A549 (cell line): ENCODE results near the gene COX7A1. TPM values are rescaled to one million over a fixed set of nuclear protein-coding genes. Genes with fewer than 3 reads are reported as not detected.

Experiments used
- ATAC-seq, 2 experiments: fragments of 200-7000 bp in 1 of 2; fragments of >200 bp in 1 of 2; cut with Nextera tagmentation in 1 of 2; cut with Tn5 transposase in 1 of 2; 3 replicates each; pipeline versions ENCODE4 v1.8.0 to v1.9.1; 2018 to 2020; ENCODE audit warnings: mild to moderate bottlenecking in 1 of 2, moderate library complexity in 1 of 2
- CTCF ChIA-PET: fragments of 300-600 bp; sonication (Branson Sonifier 250); formaldehyde crosslinking; extraction: SDS; loops from one replicate; lab custom pipeline; 2021; ENCODE audit warnings: antibody characterized with exemption, inconsistent platforms; lab: Yijun Ruan, JAX
- POLR2A ChIA-PET: fragments of 350-600 bp; formaldehyde crosslinking; extraction: SDS; loops from one replicate; lab custom pipeline; 2021; ENCODE audit warnings: antibody characterized with exemption, inconsistent platforms; lab: Yijun Ruan, JAX
- DNase-seq, 2 experiments: peaks; one replicate each; pipeline versions ENCODE4 v3.0.0 to v3.0.0-alpha.2; 2011 to 2016; ENCODE audit warnings: low read depth in 1 of 2, low spot score in 1 of 2
- FAIRE-seq: peaks from 2 replicates; lab custom pipeline; 2011; peaks lifted over from hg19 to GRCh38; lab: Jason Lieb, UNC
- H3K27ac ChIP-seq, 2 experiments: fragments of >200 bp; sonication (Bioruptor Twin); formaldehyde crosslinking; 3 replicates each; pipeline ENCODE4 v1.5.1; 2016 to 2017
- H3K4me1 ChIP-seq: fragments of >200 bp; sonication (Bioruptor Twin); formaldehyde crosslinking; 3 replicates; pipeline ENCODE4 v1.6.1; 2016
- H3K4me2 ChIP-seq: fragments of >200 bp; sonication (Bioruptor Twin); formaldehyde crosslinking; 3 replicates; pipeline ENCODE4 v1.6.1; 2016
- H3K4me3 ChIP-seq: fragments of >200 bp; sonication (Bioruptor Twin); formaldehyde crosslinking; 3 replicates; pipeline ENCODE4 v1.5.1; 2016
- H3K9me3 ChIP-seq: fragments of >200 bp; sonication (Bioruptor Twin); formaldehyde crosslinking; 3 replicates; pipeline ENCODE4 v1.6.1; 2016
- CBX2 ChIP-seq: fragments of 200-600 bp; sonication (generic); IDR thresholded peaks from 2 replicates; pipeline ENCODE4 v1.6.1; 2016; ENCODE audit warnings: low read depth, mild to moderate bottlenecking, borderline replicate concordance
- CHD4 ChIP-seq: fragments of 200-600 bp; sonication (generic); IDR thresholded peaks from 2 replicates; pipeline ENCODE4 v1.6.1; 2016; ENCODE audit warnings: antibody characterized with exemption, mild to moderate bottlenecking, borderline replicate concordance
- E2F6 ChIP-seq: IDR thresholded peaks from 2 replicates; pipeline ENCODE4 v1.6.1; 2012; ENCODE audit warnings: low read depth, borderline replicate concordance
- ELK1 ChIP-seq: fragments of 150-350 bp; IDR thresholded peaks from 2 replicates; pipeline ENCODE4 v1.6.1; 2014; ENCODE audit warnings: low read depth, mild to moderate bottlenecking, low read length
- ESRRA ChIP-seq: fragments of 150-350 bp; IDR thresholded peaks from 2 replicates; pipeline ENCODE4 v1.6.1; 2014; ENCODE audit warnings: mild to moderate bottlenecking, low read length, borderline replicate concordance
- FOSB ChIP-seq: fragments of 250-450 bp; sonication (Bioruptor Pico); IDR thresholded peaks from 2 replicates; pipeline ENCODE4 v1.5.0; 2020; ENCODE audit warnings: mild to moderate bottlenecking, moderate library complexity
- FOSL2 ChIP-seq, 2 experiments: fragments of 450-650 bp in 1 of 2; fragments of >200 bp in 1 of 2; sonication (Bioruptor Twin) in 1 of 2; formaldehyde crosslinking; IDR thresholded peaks; 2 replicates each; pipeline versions ENCODE4 v1.5.0 to v1.6.1; 2016 to 2020; ENCODE audit warnings: mild to moderate bottlenecking in 1 of 2, moderate library complexity in 1 of 2
- FOXS1 ChIP-seq: fragments of 250-450 bp; sonication (Bioruptor Pico); IDR thresholded peaks from 2 replicates; pipeline ENCODE4 v1.5.0; 2020; ENCODE audit warnings: mild to moderate bottlenecking, moderate library complexity
- HDAC2 ChIP-seq: fragments of 200-600 bp; sonication (generic); IDR thresholded peaks from 2 replicates; pipeline ENCODE4 v1.6.1; 2016
- HES2 ChIP-seq: fragments of >200 bp; sonication (Bioruptor Twin); formaldehyde crosslinking; IDR thresholded peaks from 2 replicates; pipeline ENCODE4 v1.6.1; 2016
- HOXA7 ChIP-seq: fragments of 250-450 bp; sonication (Bioruptor Pico); IDR thresholded peaks from 2 replicates; pipeline ENCODE4 v1.5.0; 2020; ENCODE audit warnings: mild to moderate bottlenecking, moderate library complexity
- HOXB5 ChIP-seq: fragments of 250-450 bp; sonication (Bioruptor Pico); IDR thresholded peaks from 2 replicates; pipeline ENCODE4 v1.5.0; 2020; ENCODE audit warnings: mild to moderate bottlenecking, moderate library complexity
- JUN ChIP-seq, 2 experiments: fragments of >200 bp; sonication (Bioruptor Twin); formaldehyde crosslinking; IDR thresholded peaks; 2 replicates in 1 of 2; 3 replicates in 1 of 2; pipeline ENCODE4 v1.6.1; 2016 to 2017
- JUNB ChIP-seq: fragments of >200 bp; sonication (Bioruptor Twin); formaldehyde crosslinking; IDR thresholded peaks from 2 replicates; pipeline ENCODE4 v1.6.1; 2016
- KDM1A ChIP-seq: fragments of 200-600 bp; sonication (generic); IDR thresholded peaks from 2 replicates; pipeline ENCODE4 v1.6.1; 2016; ENCODE audit warnings: low read depth, mild to moderate bottlenecking
- MAFK ChIP-seq: fragments of 450-650 bp; IDR thresholded peaks from 2 replicates; pipeline ENCODE4 v1.6.1; 2014; ENCODE audit not compliant: partially characterized antibody
- MAX ChIP-seq: IDR thresholded peaks from 2 replicates; pipeline ENCODE4 v1.6.1; 2012
- MAZ ChIP-seq: fragments of 150-350 bp; IDR thresholded peaks from 2 replicates; pipeline ENCODE4 v1.6.1; 2014; ENCODE audit warnings: antibody characterized with exemption, low read depth, low read length, borderline replicate concordance
- NR3C1 ChIP-seq: fragments of >200 bp; sonication (Bioruptor Twin); formaldehyde crosslinking; IDR thresholded peaks from 3 replicates; pipeline ENCODE4 v1.6.1; 2017
- POLR2AphosphoS2 ChIP-seq: conservative IDR thresholded peaks from 2 replicates; pipeline ENCODE4 v1.6.1; 2012; ENCODE audit warnings: low read length, improper control_type of control experiment, inconsistent platforms
- RCOR1 ChIP-seq: fragments of 150-350 bp; IDR thresholded peaks from 2 replicates; pipeline ENCODE4 v1.6.1; 2014; ENCODE audit warnings: antibody characterized with exemption, low read length, low read depth
- REST ChIP-seq: fragments of 200-600 bp; sonication (generic); IDR thresholded peaks from 2 replicates; pipeline ENCODE4 v1.6.1; 2016; ENCODE audit warnings: antibody characterized with exemption, mild to moderate bottlenecking, moderate library complexity
- RNF2 ChIP-seq: fragments of 200-600 bp; sonication (generic); IDR thresholded peaks from 2 replicates; pipeline ENCODE4 v1.6.1; 2016; ENCODE audit warnings: low read depth, mild to moderate bottlenecking, antibody characterized with exemption, moderate library complexity, borderline replicate concordance
- TFCP2L1 ChIP-seq: fragments of 250-450 bp; sonication (Bioruptor Pico); IDR thresholded peaks from 2 replicates; pipeline ENCODE4 v1.5.0; 2021; ENCODE audit warnings: mild to moderate bottlenecking
- TP53 ChIP-seq: fragments of 250-450 bp; sonication (Bioruptor Pico); IDR thresholded peaks from 2 replicates; pipeline ENCODE4 v1.5.0; 2021; ENCODE audit warnings: mild to moderate bottlenecking, moderate library complexity
- WGBS: methylation state at CpG from one replicate; pipeline ENCODE4 v1.1.6; 2017; ENCODE audit errors: missing lambda C conversion rate; 5-methylcytosine and 5-hydroxymethylcytosine counted together
- polyA plus RNA-seq, 4 experiments: library from polyadenylated mRNA; depleted of rRNA in 3 of 4; stranded (reverse); fragments of >200 nt; fragmentation: RNase III in 1 of 4; extraction: RNeasy Plus Mini Kit Qiagen cat#74134 plus additional on column Dnase treatment in 1 of 4; gene quantifications; 2 replicates in 3 of 4; 3 replicates in 1 of 4; pipeline ENCODE4 v1.2.3, GENCODE V29; 2011 to 2017

COX7A1 gene
- polyA plus RNA-seq, 2 of the 4 experiments (the other 2 are of a cell fraction): not detected

- ATAC-seq (peak; percentile 7 to 20; a peak in 4 of 6 replicates), DNase-seq (no peak), FAIRE-seq (no peak)
- ChIA-PET POLR2A (interaction anchor here (0.7 to 1.1 kb wide), 2 partner anchors 10 to 35 kb away, joined by 3 to 4 read pairs; partner anchors contain the start of genes CAPNS1, POLR2I and TBCB), CTCF (interaction anchor here (0.6 to 7.2 kb wide), 5 partner anchors 18 to 89 kb away, joined by 3 to 67 read pairs (median 4); no protein-coding TSS in a partner anchor)
- no peaks in the 10 kb centered on the region for H3K9me3 ChIP-seq
- WGBS: 91% methylated on average over 13 of the region's 13 CpGs
- no peak for TF ChIP-seq HOXB5 (CRISPR knock-in tag)
- TF ChIP-seq TFCP2L1: no peak
- no peak overlapping the region for H3K27ac ChIP-seq
- H3K4me2 ChIP-seq: no peak overlapping the region
- no peaks in the 10 kb centered on the region for H3K4me1 ChIP-seq
- no peak overlapping the region for H3K4me3 ChIP-seq
These were observed 2.4 kb downstream of the COX7A1 start for GRCh38 chr19:36149673-36150406.

- H3K4me3 ChIP-seq: no peak overlapping the region
- WGBS: 95% methylated on average over 6 of the region's 6 CpGs
- no peak for FAIRE-seq
- no peak for DNase-seq
- no peak for ATAC-seq
- H3K27ac ChIP-seq: no peak overlapping the region
- ChIA-PET CTCF (interaction anchor here (0.6 to 7.1 kb wide), 9 partner anchors 9 to 84 kb away, joined by 3 to 61 read pairs (median 7); no protein-coding TSS in a partner anchor), POLR2A (interaction anchor here (0.8 to 1.2 kb wide), 2 partner anchors 8 to 30 kb away, joined by 5 read pairs; partner anchors contain the start of gene POLR2I)
- H3K4me2 ChIP-seq: no peak overlapping the region
- H3K9me3 ChIP-seq: no peaks in the 10 kb centered on the region
- peaks cover 9% of the 10 kb centered on the region for H3K4me1 ChIP-seq
- TF ChIP-seq RNF2: no peak
- TF ChIP-seq MAZ: no peak
- no peak for TF ChIP-seq MAX
- no peak for TF ChIP-seq E2F6
- no peak for TF ChIP-seq FOSL2 (IDR thresholded peaks at IDR 0.05)
- TF ChIP-seq FOSL2 (CRISPR knock-in tag; IDR thresholded peaks at IDR 0.05): no peak
- TF ChIP-seq, all 56 proteins: peak for 0
These were observed 7.6 kb downstream of the COX7A1 start for GRCh38 chr19:36144624-36145023.

GRCh38 chr19:36142496-36142895, 9.8 kb downstream of the COX7A1 start:
- CTCF ChIA-PET: interaction anchor here (0.8 to 7.1 kb wide), 7 partner anchors 11 to 41 kb away, joined by 3 to 61 read pairs (median 8); no protein-coding TSS in a partner anchor
- no peak for DNase-seq
- H3K27ac ChIP-seq: no peak overlapping the region
- H3K4me3 ChIP-seq: no peak overlapping the region
- peaks cover 19% of the 10 kb centered on the region for H3K4me1 ChIP-seq
- TF ChIP-seq RCOR1 (no peak), MAX (no peak), MAFK (no peak), JUN (IDR thresholded peaks at IDR 0.05) (no peak), FOSB (no peak), ESRRA (no peak), JUNB (no peak), CHD4 (no peak), HDAC2 (no peak), TP53 (no peak), ELK1 (no peak), TFCP2L1 (no peak), KDM1A (no peak), FOXS1 (CRISPR knock-in tag) (no peak), CBX2 (no peak), HOXA7 (CRISPR knock-in tag) (no peak), NR3C1 (no peak), REST (no peak), HES2 (no peak), POLR2AphosphoS2 (no peak)
- WGBS: 98% methylated on average over 9 of the region's 9 CpGs
- POLR2A ChIA-PET: no interaction called here
- H3K9me3 ChIP-seq: no peaks in the 10 kb centered on the region
- H3K4me2 ChIP-seq: no peak overlapping the region
- ATAC-seq: no peak
- no peak for FAIRE-seq
